HUDEP-2 (cell line): ENCODE measurements around the gene PALM2AKAP2.

Source experiments
- DNase-seq, 76 experiments: peaks; one replicate each; lab custom pipeline; 2025; ENCODE audit not compliant: unreplicated experiment in 76 of 76; lab: John Stamatoyannopoulos, UW

Gene PALM2AKAP2

DNA sequence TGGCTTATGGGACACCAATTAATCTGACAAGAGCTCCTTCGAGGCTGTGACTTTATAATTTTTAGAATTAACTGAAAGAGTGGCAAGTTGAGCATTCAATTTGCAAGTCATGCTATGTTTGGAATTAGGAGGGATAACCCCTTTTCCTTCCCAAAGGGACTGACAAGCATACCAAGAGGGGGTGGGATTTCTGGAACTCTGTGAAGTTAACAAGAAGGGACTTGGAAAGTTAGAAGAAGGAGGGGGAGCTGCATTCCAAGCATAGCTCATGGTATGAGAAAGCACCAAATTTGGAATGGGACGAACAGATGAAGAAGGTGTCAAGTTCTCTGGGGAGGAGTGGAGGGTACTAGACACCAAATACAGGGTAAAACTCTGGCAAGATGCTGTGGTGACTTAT is 8.9 kb upstream of the PALM2AKAP2 start:
- no peak for DNase-seq

DNA sequence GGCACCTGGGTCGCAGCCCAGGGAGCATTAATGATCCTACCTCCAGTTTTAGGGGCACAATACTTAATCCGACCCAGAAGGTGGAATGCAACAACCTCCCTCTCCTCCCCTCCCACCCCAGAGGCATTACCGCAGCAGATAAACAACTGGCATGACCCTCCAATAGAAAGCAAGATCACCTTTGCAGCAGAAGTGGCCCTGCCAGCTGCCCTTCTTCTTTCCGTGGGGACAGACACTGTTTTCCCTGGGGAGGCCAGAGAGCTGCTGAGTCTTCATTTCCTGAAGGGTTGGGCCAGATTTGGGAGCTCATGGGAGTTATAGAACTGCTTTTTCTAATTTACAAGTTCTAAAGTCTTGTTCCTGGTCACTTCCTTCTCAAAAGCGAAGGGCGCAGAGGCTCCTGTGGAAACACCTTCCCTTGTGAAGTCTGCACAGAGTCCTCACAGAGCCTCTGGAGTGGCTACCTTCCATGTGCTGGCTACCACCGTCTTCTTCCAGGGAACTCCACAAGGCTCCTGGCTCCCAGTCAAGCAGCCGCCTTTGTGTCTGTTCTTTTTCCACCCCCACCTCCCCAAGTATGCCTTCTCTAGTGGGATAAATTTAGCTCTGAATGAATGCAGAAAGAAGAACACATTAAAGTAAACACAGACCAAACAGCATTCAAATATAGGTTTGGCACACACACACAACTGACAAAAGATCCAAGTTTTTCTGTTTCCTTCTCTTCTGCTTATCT is 8.0 kb upstream of the PALM2AKAP2 start:
- DNase-seq, result no peak

DNA sequence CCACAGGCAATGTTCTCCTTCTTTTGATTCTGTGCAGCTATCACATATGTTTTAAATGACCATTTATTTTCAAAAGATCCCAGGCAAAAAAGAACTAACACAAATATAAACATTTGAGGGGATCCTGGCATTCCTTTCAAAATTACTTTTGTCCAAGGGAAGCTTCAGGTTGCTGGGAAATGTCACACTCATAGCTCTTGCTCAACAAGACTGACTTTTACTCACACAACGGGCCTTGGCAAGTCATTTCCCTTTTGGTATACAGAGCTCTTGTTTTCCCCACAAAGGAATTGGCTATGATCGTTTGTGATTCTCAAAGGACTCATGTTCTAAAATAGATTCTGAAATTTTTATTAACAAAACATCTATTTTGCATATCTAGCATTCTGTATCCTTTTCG is 4.5 kb upstream of the PALM2AKAP2 start:
- no peak for DNase-seq

DNA sequence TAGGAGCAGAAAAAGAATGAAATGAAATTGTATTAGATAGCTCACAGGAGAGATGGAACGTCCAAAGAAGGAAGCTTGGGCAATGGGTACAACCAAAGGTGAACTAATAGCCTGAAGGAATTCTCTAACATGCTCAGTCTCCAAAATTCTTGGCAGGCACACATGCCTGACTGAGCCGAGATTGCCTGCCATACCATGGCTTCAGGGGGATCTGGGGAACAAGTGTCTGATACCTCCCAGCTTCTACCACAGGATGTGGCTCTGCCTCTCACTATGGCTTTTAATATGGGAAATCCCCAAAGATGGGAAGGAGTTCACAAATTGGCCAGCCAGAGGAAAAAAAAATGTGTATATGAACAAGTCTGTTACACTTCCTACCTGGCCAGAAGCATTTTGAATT is 3.6 kb upstream of the PALM2AKAP2 start:
- DNase-seq, result no peak

DNA sequence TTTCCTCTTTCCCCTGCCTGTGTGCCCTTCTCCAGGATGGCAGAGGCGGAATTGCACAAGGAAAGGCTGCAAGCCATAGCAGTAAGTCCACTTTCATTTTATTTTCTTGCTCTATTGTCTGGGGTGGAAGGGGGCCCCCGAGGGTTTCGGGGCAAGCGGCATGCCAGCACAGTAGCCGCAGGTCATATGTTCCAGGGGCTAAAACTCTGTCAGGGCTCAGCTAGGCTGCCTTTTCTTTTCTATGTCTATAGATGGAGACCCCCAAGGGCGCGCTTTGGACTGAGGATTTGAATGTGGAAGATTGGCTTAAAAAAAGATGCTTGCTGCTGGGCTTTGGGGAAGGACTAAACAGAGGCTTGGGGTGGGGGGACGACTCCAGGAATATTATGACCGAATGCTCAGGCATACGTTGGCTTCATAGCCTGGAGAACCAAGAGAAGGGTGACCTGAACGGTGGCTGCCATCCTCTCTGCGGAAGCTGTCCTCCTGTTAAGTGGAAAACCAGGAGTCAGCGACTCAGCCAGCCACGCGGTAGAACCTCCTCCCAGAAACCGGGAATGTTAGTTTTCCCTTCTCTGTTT is 545 bp downstream of the PALM2AKAP2 start:
- no peak for DNase-seq

DNA sequence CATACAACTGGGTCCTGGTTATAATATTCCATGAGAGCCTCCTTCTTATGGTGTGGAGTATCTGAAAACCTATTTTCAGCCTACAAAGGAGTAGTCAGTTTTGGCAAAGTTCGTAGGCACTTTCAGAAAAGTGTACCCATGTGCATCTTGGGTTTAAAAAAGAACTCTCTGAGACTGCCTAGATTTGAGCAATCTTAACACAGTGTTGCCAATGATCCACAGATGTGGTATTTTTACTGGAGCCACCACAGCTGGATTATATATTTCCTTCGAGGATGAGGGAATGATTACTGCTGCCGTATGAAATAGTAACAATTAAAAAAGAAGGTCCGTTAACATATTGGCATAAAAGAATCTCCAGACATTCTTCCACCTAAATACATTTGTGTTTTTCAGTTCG is 1.1 kb downstream of the PALM2AKAP2 start:
- no peak for DNase-seq

DNA sequence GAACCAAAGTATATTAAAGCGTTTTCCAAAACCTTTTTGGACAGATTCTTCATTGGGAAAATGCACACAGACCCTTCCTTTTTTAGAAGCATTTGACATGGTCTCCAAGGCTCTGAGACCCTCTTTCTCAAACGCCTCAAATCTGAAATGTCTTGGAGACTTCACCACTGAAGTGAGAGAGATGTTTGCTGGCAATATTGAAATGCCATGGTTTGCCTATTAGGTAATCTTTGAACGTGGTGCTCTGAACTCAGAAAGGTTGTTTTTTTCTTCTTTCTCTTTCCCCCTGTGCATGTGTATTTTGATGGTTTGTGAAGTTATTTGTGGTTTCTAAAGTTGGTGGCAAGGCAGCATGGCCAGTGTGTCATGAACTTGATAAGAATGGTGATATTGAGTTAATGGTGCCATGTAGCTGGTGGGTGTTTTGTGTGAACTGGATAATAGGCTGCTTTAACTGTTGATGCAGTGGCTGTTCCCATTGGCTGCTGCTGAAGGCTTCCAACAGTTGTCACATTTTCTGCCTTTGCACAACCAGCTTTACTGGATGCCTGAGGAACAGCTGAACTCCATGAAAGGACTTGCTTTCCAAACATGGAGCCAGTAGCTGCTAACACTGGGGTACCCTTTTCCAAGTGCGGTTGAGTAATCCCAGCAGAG is 1.7 kb downstream of the PALM2AKAP2 start:
- DNase-seq, result no peak

DNA sequence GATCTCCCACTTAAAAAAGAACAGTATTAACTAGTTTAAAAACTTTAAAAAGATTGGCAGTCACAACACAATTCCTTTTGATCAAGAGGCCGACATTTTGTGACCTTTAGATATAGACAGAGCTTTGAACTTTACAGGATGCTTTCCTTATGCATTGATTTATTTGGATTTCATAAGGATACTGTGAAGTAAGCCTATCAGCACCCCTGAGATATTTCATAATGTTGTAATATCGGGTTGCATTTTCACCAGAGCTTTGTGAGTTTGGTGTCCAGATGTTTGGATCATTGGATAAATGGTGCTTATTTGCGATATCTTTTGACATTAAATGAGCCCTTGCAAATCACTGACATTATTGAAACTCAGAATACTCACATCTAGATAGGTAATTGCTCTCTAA is 7.7 kb downstream of the PALM2AKAP2 start:
- DNase-seq, result no peak

DNA sequence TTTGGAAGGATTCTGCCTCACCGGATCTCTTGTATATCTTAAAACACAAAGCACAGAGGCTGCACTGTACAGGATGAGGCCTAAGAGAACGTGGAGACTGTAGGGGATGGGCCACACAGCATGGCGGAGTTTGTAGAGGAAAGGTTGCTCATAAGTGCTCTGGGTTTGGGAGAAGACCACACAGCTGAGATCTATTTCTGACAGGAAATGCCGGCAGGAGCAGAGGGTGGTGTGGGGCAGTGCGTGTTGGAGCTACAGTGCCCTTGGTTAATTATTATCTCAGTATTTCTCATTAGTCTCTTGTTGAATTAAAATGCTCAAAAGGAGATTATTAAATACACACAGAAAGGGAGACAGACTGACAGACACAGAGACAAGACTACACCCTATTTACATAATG is 9.6 kb downstream of the PALM2AKAP2 start:
- DNase-seq, result no peak

DNA sequence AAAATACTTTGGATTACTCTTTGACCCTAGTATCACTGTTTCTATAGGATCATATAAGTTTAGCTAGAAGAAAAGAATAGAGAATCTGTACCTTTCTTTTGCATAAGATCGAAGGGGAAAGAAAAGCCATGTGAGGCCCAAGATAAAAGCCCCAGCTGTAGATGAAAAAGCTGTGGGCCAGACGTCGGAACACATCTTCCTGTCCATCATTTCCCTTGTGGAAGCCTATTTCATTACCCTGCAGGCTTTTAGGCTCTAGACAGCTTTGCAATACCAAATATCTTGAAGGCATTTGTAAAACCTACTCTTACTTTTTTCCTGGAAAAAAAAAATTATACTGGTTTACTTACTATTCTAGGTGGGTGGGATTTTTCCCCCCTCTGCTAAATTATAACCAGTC is 10.0 kb downstream of the PALM2AKAP2 start:
- DNase-seq, result no peak

DNA sequence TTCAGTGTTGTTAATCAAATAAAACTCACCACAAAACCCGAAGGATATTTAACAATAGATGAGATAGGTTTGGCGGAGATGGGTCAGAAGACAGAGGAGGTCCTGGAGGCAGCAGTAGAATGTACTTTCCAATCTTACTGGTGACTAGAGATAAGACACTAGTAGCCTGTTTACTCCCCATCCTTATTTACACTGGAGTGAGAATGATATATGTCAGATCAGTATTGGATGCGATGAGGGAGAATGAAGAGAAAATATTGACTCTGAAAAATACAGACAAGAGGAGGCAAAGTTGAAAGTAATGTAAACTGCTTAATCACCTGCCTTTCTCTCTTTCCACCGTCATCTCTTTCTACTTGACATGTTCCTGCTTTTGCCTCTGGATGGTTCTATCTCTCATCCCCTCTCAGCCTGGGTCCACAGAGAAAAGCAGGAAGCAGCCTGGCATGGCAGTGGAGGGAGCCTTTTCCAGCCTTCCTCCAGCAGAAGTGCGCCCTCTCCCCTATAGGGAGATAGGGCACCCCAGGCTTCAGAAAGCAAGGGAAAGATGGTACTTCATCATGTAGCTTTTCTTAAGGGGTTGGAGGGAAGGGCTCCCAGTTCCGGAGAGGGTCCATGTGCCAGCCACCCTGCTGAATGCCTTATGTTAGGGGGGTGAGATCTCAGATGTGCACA is 11.1 kb downstream of the PALM2AKAP2 start:
- DNase-seq, result no peak

DNA sequence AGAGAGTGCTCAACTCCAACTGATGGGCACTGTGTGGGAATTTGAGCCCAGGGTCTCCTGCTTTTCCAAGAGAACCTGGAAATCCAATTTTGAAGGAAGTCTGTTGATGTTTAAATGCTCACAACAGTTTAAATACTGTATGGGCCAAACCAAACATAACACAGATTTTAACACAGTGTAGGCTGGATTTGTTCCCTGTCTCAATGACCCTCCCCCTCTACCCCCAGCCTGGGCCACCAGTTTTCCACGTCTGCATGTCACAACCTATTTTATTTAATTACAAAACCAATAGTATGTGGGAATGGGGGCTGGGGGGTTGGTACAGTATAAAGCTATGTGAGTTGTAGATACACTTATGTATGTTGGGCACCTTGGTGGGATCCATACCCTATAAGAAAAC is 11.7 kb downstream of the PALM2AKAP2 start:
- no peak for DNase-seq

DNA sequence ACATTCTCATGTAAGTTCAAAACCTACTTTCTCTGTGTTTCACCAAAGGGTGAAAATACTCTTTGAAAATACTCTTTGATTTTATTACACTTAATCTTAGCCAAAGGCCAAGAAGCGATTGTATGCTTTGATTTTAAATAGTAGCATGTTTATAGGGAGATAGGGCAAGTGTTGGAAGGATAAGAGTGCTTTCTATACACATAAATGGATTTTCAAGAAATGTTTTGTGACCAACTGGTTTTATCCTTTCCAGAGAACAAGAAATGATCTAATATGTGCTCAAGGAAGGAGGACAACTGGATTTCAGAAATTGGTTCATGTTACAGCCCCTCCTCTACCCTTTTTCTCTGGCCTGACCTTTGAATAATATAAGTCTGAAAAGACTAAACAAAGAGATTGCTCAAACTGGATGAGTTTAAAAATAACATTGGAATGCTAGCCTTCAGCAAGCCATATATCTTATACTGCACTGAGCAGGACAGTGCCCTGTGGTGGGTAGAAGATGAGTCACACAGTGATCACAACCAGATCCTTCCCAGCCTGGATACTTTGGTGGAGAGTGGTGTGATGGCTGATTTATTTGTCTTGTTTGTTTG is 13.1 kb downstream of the PALM2AKAP2 start:
- no peak for DNase-seq

DNA sequence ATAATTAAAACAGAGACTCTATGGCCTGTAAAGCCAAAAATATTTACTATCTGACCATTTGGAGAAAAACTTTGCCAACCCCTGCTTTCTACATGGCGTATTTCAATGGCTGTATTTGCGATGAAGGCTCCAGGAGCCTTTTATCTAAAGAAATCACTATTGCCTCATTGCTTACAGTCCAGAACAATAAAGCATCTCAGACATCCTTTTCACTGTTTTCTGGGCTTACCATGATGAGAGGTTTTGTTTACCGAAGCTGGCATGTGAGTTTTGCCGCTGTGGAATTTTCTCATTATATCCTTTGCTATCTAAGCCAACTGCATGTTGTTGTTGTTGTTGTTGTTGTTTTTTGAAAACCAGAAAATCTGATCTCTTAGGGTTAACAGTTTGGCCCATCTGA is 13.9 kb downstream of the PALM2AKAP2 start:
- no peak for DNase-seq

DNA sequence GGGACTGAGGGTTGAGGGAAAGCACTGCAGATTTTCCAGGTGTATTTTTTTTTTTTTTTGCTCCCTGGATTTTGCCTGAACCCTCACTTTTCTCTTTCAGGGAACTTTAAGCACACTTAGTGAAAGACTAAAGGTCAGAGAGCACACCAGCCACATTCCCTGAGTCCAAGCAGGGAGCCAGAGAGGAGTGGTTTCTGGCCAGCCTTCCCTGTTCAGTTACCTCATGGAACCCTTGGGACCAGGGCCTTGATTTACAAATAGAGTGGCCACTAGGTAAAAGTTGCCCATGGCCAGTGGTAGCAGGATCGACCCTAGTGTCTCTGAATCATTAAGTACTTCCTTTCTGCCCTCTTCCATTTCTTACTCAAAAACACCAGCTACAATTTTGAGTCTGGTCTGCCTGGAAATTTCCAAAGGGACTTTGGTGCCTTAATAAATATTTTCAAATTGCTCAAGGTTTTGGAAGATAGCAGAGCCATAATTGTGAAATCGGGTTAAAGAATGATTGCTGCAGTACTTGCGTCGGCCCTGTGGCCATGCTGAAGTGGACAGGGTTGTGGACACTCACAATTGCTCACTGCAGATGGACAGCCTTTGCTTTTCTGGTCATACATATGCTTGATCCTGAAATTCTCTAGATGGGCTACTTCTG is 14.5 kb downstream of the PALM2AKAP2 start:
- no peak for DNase-seq

DNA sequence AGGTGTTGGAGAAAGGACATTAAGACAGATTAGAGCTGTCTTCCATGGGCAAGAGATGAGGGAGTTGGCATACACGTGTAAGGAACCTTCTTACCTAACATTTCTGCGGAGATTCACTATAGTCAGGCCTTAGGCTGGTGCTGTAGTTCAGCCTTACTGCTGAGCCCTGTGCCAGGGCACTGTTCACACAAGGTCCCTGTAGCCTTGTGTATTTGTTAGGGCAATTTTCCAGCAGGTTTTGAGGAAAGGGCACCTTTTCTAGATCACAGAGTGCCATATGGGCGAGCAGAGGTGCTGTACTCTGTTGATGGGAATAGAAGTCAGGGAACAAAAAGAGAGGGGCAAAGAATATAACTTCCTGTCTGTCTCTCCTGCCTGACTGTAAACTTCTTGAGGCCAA is 15.6 kb downstream of the PALM2AKAP2 start:
- no peak for DNase-seq

DNA sequence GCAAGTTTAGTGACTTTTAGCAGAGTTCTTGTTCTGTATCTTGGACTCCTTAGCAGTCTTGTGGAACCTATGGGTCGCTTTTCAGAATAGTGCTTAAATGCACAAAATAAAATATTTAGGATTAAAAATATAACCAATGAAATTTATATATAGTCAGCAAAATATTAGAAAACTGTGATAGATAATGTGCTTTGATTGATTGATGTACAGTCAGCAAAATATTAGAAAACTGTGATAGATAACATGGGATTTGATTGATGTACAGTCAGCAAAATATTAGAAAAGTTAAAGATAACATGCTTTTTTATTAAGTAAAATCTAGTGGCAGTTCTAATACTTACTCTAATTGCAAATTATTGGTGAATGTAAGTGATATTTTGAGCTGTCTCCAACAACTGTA is 16.1 kb downstream of the PALM2AKAP2 start:
- DNase-seq, result no peak

DNA sequence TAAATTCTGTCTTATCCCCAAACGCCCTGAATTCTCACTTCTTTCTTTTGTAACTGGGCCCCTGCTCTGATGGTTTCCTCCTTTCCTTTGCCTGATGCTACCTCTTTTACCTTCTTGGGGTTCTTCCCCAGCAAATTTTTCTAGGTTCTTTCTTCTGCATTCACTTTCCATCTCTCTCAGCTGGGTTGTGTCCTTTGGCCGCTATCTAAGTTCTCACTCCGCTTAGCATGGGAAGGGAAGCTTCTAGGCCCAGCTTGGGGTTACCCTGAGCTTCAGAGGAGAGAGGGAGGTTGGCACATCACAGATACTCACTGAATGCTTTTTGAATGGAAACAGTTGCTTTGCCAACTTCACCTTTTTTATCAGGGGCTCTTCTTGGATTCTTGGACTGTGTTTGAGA is 17.0 kb downstream of the PALM2AKAP2 start:
- no peak for DNase-seq

DNA sequence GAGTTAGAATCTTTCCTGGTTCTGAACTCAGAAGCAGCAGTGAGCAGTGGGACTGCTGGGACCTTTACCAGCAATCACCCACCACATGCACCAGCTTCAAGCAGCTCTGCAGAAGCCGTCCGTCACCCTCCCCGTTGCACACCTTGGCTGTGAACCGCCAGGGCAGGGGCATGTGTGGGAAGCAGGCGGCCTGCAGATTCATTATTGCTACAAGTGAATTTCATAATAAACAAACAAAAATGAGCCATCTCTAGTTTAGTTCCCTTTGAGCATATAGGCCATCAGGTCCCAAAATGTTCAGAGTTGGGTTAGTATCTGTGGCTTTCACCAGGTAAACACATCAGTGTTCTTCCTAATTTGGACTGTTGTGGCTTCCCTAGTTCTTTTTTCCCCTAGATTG is 17.5 kb downstream of the PALM2AKAP2 start:
- DNase-seq, result no peak

DNA sequence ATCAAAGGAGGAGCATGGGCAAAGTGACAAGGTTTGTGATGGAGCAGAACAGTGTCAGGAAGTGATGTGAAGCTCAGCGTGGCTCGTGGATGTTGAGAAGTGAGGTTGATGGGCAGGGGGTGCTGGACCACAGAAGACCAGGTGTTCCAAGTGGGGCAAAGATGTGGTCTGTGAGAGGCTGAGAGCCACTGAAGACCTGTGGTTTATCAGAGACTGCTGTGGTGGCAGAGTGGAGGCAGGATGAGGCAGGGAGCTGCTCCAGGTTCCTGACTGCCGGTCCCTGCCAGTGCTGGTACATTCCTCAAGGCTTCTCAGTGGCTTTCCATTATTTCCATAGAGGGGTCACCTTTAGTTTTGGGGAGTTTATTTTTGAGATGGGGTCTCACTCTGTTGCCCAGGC is 19.1 kb downstream of the PALM2AKAP2 start:
- DNase-seq, result no peak

DNA sequence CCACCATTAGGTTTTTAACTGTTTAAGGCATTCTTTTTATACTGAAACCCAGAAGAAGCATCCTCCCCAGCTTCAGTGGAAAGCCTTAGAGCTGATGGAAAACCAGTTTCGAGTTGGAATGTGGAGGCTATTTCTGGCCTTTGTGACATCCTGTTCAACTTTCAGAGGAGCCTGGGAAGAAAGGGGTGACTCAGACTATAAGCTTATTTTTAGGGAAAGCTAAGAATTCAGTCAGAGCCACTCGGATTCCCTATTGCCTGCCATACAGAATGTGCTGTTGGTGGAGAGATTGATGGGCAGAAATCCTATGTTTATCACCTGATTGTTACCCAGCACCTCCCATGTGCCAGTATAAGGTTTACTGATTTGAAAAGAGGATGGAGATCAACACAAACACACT is 19.8 kb downstream of the PALM2AKAP2 start:
- no peak for DNase-seq
